ENCODE data around the gene FMO5.

DNA sequence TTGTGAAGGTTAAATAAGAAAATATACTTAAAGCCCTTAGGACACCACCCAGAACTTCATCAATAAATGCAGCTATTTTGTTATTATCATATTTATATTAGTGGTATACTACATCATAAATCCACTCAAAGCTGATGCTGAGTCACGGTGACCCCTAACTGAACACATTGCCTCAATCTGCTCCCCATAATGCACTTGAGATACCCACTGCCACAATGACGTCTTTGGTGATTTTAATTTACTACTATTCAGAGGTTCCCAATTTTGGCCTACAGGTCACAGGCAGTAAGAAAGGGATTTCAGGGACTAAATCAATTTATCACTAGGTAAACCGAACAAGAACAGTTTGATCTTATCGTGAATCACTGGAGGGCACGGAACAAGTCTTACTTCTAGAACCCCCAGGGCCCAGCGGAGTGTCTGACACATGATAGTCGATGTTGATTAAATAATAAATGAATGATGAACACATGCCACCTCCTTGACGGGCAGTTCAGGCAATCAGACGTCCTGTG lies 16.9 kb upstream of the FMO5 start:
- TF ChIP-seq, protein P1, sequence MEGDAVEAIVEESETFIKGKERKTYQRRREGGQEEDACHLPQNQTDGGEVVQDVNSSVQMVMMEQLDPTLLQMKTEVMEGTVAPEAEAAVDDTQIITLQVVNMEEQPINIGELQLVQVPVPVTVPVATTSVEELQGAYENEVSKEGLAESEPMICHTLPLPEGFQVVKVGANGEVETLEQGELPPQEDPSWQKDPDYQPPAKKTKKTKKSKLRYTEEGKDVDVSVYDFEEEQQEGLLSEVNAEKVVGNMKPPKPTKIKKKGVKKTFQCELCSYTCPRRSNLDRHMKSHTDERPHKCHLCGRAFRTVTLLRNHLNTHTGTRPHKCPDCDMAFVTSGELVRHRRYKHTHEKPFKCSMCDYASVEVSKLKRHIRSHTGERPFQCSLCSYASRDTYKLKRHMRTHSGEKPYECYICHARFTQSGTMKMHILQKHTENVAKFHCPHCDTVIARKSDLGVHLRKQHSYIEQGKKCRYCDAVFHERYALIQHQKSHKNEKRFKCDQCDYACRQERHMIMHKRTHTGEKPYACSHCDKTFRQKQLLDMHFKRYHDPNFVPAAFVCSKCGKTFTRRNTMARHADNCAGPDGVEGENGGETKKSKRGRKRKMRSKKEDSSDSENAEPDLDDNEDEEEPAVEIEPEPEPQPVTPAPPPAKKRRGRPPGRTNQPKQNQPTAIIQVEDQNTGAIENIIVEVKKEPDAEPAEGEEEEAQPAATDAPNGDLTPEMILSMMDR (IDR thresholded peaks at IDR 0.05), result no peak
- no peak for TF ChIP-seq POLR2A (IDR thresholded peaks at IDR 0.05)

Measured in adrenal gland (tissue), 5 donors.